Endothelial cell of umbilical vein (primary cell): ENCODE measurements around the gene MACROD2. TPM values are rescaled to one million over a fixed set of nuclear protein-coding genes. Genes with fewer than 3 reads are reported as not detected.

Experiments used
- BruUV-seq: library from RNA; stranded (reverse); fragments of 400-500 nt; replicated peaks from 2 replicates; lab custom pipeline; 2021; lab: Mats Ljungman, UMichigan
- CTCF ChIA-PET: fragments of 300-600, 350-600 bp; sonication (Branson Sonifier 250); formaldehyde crosslinking; loops from one replicate; lab custom pipeline; 2021; ENCODE audit warnings: antibody characterized with exemption, inconsistent platforms; lab: Charles Lee
- POLR2A ChIA-PET: fragments of 300-600, 350-600 bp; sonication (Branson Sonifier 250); formaldehyde crosslinking; loops from one replicate; lab custom pipeline; 2021; ENCODE audit warnings: antibody characterized with exemption, inconsistent platforms; lab: Charles Lee
- DNase-seq: peaks from one replicate; pipeline ENCODE4 v3.0.0-alpha.2; 2011; ENCODE audit warnings: low read depth, low spot score
- FAIRE-seq: peaks from 2 replicates; lab custom pipeline; 2011; peaks lifted over from hg19 to GRCh38; lab: Jason Lieb, UNC
- H2AFZ ChIP-seq: 2 replicates; pipeline ENCODE4 v1.6.0; 2012; ENCODE audit warnings: low read depth, low read length, control low read depth, inconsistent platforms
- H3K27ac ChIP-seq: 2 replicates; pipeline ENCODE4 v1.5.1; 2011; ENCODE audit warnings: low read depth, mild to moderate bottlenecking, control low read depth, low read length, moderate library complexity; ENCODE audit not compliant: insufficient read depth
- H3K27me3 ChIP-seq, 2 experiments: 2 replicates each; pipeline versions ENCODE4 v1.6.0 to v1.6.1; 2011; ENCODE audit warnings: low read length in 2 of 2, mixed read lengths in 1 of 2; ENCODE audit not compliant: control insufficient read depth in 2 of 2, insufficient read depth in 2 of 2
- H3K36me3 ChIP-seq, 2 experiments: 2 replicates in 1 of 2; 3 replicates in 1 of 2; pipeline ENCODE4 v1.5.1; 2011; ENCODE audit warnings: low read length in 2 of 2, mild to moderate bottlenecking in 1 of 2, moderate library complexity in 1 of 2; ENCODE audit not compliant: control insufficient read depth in 2 of 2, insufficient read depth in 2 of 2; ENCODE audit errors: extremely low read depth in 1 of 2
- H3K4me1 ChIP-seq: 3 replicates; pipeline ENCODE4 v1.5.1; 2011; ENCODE audit warnings: mild to moderate bottlenecking, low read length; ENCODE audit not compliant: control insufficient read depth, insufficient read depth; ENCODE audit errors: extremely low read depth
- H3K4me2 ChIP-seq: 2 replicates; pipeline ENCODE4 v1.6.1; 2011; ENCODE audit warnings: low read length, control low read depth, mixed read lengths; ENCODE audit not compliant: insufficient read depth
- H3K4me3 ChIP-seq, 3 experiments: fragments of 200-600 bp in 1 of 3; sonication (generic), shearing (Covaris generic) in 1 of 3; replicated peaks in 1 of 3; 2 replicates each; pipeline ENCODE4 v1.5.1; 2011 to 2016; ENCODE audit warnings: control low read depth in 3 of 3, low read length in 3 of 3, mild to moderate bottlenecking in 2 of 3, inconsistent platforms in 1 of 3, low read depth in 1 of 3, moderate library complexity in 1 of 3; ENCODE audit not compliant: insufficient read depth in 1 of 3
- H3K79me2 ChIP-seq: 2 replicates; pipeline ENCODE4 v1.6.0; 2012; ENCODE audit warnings: low read length, inconsistent platforms; ENCODE audit not compliant: control insufficient read depth, insufficient read depth
- H3K9ac ChIP-seq: replicated peaks from 2 replicates; pipeline ENCODE3; 2011; ENCODE audit warnings: low read length, control low read depth; ENCODE audit not compliant: insufficient read depth; ENCODE audit errors: extremely low read depth
- H3K9me1 ChIP-seq: replicated peaks from 3 replicates; pipeline ENCODE4 v1.6.0; 2011; ENCODE audit warnings: mild to moderate bottlenecking, low read length; ENCODE audit not compliant: control insufficient read depth, insufficient read depth; ENCODE audit errors: extremely low read depth
- H3K9me3 ChIP-seq: replicated peaks from 2 replicates; pipeline ENCODE4 v1.5.1; 2012; ENCODE audit warnings: low read length, inconsistent platforms; ENCODE audit not compliant: control insufficient read depth, insufficient read depth
- H4K20me1 ChIP-seq: replicated peaks from 2 replicates; pipeline ENCODE3; 2011; ENCODE audit warnings: mild to moderate bottlenecking, low read length; ENCODE audit not compliant: control insufficient read depth, insufficient read depth; ENCODE audit errors: extremely low read depth
- EZH2 ChIP-seq: IDR thresholded peaks from 2 replicates; pipeline ENCODE4 v1.6.1; 2012; ENCODE audit warnings: borderline replicate concordance, low read depth, mild to moderate bottlenecking, moderate library complexity, low read length, inconsistent platforms; ENCODE audit not compliant: severe bottlenecking
- MYC ChIP-seq: IDR thresholded peaks from one replicate; pipeline ENCODE4 v1.6.1; 2011; ENCODE audit warnings: mild to moderate bottlenecking, low read depth, low read length
- dilution Hi-C: fragments of 300-500 bp; cut with MboI; formaldehyde crosslinking; loops from one replicate; pipeline ENCODE4 v1.15.0; 2019; ENCODE audit warnings: low sequenced_read_pairs; ENCODE audit not compliant: extremely low pct_ligation_motif_present
- intact Hi-C: fragments of 100-400 bp; cut with micrococcal nuclease; formaldehyde crosslinking; loops from one replicate; pipeline ENCODE4 v1.10.0; 2022
- polyA plus RNA-seq, 4 experiments: library from polyadenylated mRNA; depleted of rRNA in 3 of 4; stranded (reverse) in 3 of 4; unstranded in 1 of 4; fragments of >200 nt; gene quantifications; 2 replicates each; pipeline versions ENCODE4 v1.2.1 to v1.2.3, GENCODE V29; 2011 to 2012; ENCODE audit warnings: missing spikeins in 1 of 4
- total RNA-seq: library from RNA; stranded (reverse); gene quantifications from 2 replicates; pipeline ENCODE4 v1.2.3, GENCODE V29; 2021

Gene MACROD2
- total and polyA plus RNA-seq, 2 donors (not counting 3 experiments of a cell fraction or from before 2014, with no cell fraction given), result 0.11 to 0.73 TPM

GRCh38 chr20:14568225-14568624 lies 572.9 kb downstream of the MACROD2 start:
- no peaks in the 10 kb centered on the region for H3K9me3 ChIP-seq
- no TSS peak for BruUV-seq
- H3K9ac ChIP-seq, result no peak overlapping the region
- H3K27me3 ChIP-seq, result no peaks in the 10 kb centered on the region
- no peaks in the 10 kb centered on the region for H3K4me1 ChIP-seq
- DNase-seq (no peak), FAIRE-seq (no peak)
- H3K9me1 ChIP-seq, result no peaks in the 10 kb centered on the region
- no peak for TF ChIP-seq EZH2
- H3K79me2 ChIP-seq, result no peaks in the 10 kb centered on the region
- intact Hi-C loops (no loop called here), dilution Hi-C loops (no loop called here)
- ChIA-PET CTCF (interaction anchor here (1.2 to 1.3 kb wide), 2 partner anchors 11 to 12 kb away, joined by 3 read pairs; no protein-coding TSS in a partner anchor), POLR2A (no interaction called here)
- no peaks in the 10 kb centered on the region for H4K20me1 ChIP-seq
- H3K27ac ChIP-seq, result no peak overlapping the region
- H2AFZ ChIP-seq, result no peak overlapping the region
- H3K36me3 ChIP-seq, result no peaks in the 10 kb centered on the region
- H3K4me3 ChIP-seq, result no peak overlapping the region
- H3K4me2 ChIP-seq, result no peak overlapping the region

DNA sequence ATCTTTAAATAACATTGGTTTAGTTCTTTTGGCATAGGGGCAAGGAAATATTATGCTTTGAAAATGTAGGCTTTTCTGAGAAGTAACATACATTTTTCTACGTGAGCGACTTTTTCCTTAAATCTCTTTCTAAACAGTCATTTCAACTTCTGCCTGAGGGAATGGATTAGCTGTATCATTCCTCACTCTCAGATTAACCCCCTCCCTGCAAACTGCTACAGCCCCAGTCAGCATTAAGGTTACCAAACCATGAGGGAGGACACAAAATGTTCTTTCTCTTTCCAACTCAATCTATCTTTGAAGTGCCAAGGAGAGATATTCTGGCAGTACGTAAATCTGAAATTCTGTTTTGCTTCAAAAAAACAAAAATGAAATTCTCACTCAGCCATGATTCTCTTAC lies 573.4 kb downstream of the MACROD2 start:
- H3K27ac ChIP-seq, result no peak overlapping the region
- FAIRE-seq, result no peak
- ChIA-PET POLR2A (no interaction called here), CTCF (interaction anchor here (1.2 kb wide), 1 partner anchor 12 kb away, joined by 3 read pairs; no protein-coding TSS in a partner anchor)
- no peak for TF ChIP-seq MYC
- no peaks in the 10 kb centered on the region for H4K20me1 ChIP-seq
- H3K9me3 ChIP-seq, result no peaks in the 10 kb centered on the region
- dilution Hi-C loops, result no loop called here
- H2AFZ ChIP-seq, result no peak overlapping the region
- no peak for DNase-seq
- no peaks in the 10 kb centered on the region for H3K36me3 ChIP-seq
- no peaks in the 10 kb centered on the region for H3K79me2 ChIP-seq
- no peaks in the 10 kb centered on the region for H3K9me1 ChIP-seq
- H3K9ac ChIP-seq, result no peak overlapping the region
- H3K27me3 ChIP-seq, result no peaks in the 10 kb centered on the region
- intact Hi-C loops, result no loop called here
- H3K4me1 ChIP-seq, result no peaks in the 10 kb centered on the region
- H3K4me2 ChIP-seq, result no peak overlapping the region
- no peak overlapping the region for H3K4me3 ChIP-seq
- no TSS peak for BruUV-seq
